Fibroblast of upper back skin (primary cell): ENCODE data around the gene GSDME.
"Not testable (repeated sequence)": the region's sequence is repeated elsewhere in the genome, so short reads cannot be mapped to it uniquely, and the experiment has no call there.

Source experiments
- DNase-seq: peaks from one replicate; pipeline ENCODE4 v3.0.0-alpha.2; 2013

The GSDME gene

DNA sequence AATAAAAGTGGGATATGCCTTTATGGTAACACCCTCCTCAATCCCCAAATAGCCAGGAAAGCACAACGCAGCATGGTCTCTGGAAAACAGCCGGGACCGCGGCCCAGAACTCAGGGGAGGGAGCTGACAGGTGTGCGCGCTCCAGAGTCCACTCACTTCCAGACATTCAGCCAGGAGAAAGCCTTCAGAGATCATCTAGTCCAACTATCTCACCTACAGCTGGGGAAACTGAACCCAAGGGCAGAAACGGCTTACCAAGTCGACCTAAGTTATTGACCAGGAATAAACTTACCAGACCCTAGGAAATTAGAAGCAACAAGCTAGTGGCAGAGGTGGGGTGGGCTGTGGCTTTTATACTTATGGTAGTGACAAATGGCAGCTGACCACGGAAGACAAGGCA, 16.4 kb downstream of the GSDME start:
- no peak for DNase-seq

DNA sequence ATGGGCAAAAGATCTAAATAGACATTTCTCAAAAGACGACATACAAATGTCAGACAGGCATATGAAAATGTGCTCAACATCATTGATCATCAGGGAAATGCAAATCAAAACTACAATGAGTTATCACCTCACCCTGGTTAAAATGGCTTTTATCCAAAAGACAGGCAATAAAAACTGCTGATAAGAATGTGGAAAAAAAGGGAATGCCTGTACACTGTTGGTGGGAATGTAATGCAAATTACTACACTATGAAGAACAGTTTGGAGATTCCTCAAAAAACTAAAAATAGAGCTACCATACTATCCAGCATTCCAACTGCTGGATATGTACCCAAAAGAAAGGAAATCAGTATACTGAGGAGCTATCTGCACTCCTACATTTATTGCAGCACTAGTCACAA, 18.0 kb downstream of the GSDME start:
- DNase-seq: peak; percentile 44

- DNase-seq: no peak
Observed at GRCh38 chr7:24738577-24738976, 18.7 kb downstream of the GSDME start.

- no peak for DNase-seq
Observed at GRCh38 chr7:24737281-24737680, 20.0 kb downstream of the GSDME start.

DNA sequence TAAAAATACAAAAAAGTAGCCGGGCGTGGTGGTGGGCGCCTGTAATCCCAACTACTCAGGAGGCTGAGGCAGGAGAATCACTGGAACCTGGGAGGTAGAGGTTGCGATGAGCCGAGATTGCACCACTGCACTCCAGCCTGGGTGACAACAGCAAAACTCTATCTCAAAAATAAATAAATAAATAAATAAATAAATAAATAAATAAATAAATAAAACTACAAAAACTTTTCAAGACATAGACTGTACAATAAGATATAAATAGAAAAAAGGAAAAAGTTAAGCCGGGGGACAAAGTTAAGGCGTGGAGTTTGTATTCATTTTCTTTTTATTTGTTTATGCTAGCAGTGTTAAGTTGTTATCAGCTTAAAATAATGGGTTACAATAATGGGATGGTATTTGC, 21.7 kb downstream of the GSDME start:
- DNase-seq: not testable (repeated sequence)

GRCh38 chr7:24734306-24734705, 23.0 kb downstream of the GSDME start:
- peak; percentile 45 for DNase-seq

- no peak for DNase-seq
Observed at GRCh38 chr7:24733414-24734060, 23.7 kb downstream of the GSDME start.

DNA sequence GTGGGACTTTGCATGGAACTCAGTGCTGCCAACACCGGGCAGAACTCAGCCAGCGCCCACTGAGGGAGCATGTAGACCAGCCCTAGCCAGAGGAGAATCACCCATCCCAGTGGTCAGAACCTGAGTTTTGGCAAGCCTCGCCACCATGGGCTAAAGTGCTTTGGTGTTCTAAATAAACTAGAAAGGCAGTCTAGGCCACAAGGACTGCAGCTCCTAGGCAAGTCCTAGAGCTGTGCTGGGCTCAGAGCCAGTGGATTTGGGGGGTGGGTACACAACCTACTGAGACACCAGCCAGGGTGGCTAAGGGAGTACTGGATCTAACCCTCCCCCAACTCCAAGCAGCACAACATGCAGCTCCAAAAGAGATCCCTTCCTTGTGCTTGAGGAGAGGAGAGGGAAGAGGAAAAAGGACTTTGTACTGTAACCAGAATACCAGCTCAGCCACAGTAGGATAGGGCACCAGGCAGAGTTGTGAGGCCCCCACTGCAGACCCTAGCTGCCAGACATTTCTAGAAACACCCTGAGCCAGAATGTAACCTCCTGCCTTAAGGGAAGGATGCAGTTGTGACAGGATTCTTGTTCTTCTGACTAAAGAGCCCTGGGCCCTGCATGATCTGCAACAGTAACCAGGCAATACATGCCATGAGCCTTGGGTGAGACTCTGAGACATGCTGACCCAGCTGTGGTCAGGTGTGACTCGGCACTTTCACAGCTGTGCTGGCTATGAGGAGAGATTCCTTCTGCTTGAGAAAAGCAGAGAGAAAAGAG, 24.4 kb downstream of the GSDME start:
- peak; percentile 84 for DNase-seq

DNA sequence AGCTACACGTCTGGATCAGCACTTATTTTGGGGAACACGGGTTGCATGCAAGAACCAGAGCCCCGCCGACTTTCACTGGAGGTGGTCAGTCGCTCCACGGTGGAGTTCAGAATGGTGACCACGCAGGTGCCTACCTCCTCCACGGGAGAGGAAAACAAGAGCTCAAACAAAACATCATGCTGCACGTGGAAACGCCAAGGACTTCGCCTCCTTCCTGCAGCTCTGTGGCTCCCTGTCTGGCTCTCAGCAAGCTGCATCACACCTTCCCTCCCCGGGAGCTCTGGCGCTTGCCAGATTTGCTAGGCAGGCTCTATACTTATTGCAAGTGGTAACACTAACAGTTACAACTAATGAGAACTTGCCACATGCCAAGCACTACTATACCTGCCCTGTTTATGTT, 26.0 kb downstream of the GSDME start:
- no peak for DNase-seq

DNA sequence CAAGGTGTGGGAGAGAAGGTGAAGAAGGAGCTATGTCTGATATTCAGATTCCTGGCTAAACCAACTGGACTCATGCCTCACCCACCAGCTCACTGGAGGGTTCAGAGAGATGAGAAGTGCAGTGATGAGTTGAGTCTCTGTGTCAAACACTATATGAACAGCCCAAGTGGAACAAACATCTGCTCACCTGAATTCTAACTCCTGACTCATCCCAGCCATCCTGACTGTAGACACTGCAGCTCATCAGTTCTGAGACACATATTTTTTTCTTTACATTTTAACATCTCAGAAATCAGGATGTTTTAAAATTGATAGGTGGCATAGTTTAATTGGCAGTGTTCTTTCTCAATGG, 27.3 kb downstream of the GSDME start:
- no peak for DNase-seq

DNA sequence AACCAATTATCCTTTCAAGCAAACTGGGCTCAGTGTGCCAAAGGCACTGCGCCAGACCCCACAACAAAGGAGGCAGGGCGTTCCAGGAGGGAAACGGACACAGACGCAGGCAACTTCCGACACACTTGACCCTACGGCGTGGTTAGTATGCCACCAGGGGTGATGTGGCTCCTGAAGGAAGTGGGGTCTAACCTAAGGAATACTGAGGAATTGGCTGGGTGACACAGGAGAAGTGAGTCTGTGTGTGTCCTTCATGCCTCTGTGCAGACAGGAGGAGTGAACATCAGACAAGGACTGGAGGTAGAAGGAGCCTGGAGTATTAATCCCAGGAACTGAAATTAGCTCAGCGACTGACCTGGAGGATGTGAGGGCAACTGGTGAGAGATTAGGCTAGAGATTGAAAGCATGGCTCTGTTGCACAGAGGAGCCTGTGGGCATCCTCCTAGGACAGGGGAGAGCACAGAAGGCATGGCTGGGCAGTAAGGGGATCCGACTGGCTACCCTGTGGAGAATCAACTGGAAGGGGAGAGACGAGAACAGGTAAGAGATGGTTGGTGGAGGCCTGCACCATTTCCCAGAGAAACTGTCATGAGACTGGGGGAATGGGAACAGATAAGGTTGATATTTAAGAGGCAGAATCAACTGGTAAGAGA, 27.8 kb downstream of the GSDME start:
- no peak for DNase-seq

DNA sequence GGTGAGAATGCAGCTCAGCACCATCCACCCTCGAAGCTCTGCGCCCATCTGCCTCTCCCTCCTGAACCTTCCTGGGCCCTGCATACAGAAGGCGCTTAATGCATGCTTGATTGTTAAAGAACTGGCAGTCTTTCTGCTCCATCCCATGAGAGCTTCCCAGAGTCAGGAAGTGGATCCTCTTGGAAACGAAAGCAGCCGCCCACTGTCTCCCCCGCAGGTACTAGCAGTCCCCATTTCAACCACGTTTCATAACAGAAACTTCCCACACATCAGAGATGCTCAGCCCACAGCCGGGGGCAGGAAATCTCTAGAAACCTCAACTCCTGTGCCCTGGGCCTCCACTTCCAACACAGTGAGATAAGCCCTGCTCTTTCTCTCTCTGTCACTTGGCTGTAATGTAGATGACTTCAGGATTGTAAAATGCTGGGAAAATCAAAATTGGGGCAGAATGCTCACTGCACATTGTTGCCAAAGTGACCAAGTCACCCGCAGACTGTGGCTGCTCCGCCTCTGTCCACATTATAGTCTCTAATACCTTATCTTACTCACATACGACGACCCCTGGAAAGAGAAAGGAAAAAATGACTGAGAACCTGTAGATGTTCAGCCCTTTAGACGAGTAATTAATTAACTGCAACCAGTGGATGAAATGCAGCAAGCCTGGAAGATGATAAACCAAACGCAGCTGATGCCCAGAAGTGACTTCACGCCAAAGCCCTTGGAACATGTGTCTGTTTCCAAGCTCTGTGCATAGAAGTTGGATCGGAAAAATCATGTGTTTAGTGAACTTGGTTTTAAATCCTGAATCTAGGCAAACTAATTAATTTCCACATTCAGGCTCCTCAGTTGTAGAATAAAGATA, 28.5 kb downstream of the GSDME start:
- DNase-seq: no peak

- no peak for DNase-seq
Observed at GRCh38 chr7:24728121-24728500, 29.2 kb downstream of the GSDME start.

GRCh38 chr7:24727154-24728120, 29.8 kb downstream of the GSDME start:
- DNase-seq: peak; percentile 21

- DNase-seq: no peak
Observed at GRCh38 chr7:24725554-24726241, 31.6 kb downstream of the GSDME start.

DNA sequence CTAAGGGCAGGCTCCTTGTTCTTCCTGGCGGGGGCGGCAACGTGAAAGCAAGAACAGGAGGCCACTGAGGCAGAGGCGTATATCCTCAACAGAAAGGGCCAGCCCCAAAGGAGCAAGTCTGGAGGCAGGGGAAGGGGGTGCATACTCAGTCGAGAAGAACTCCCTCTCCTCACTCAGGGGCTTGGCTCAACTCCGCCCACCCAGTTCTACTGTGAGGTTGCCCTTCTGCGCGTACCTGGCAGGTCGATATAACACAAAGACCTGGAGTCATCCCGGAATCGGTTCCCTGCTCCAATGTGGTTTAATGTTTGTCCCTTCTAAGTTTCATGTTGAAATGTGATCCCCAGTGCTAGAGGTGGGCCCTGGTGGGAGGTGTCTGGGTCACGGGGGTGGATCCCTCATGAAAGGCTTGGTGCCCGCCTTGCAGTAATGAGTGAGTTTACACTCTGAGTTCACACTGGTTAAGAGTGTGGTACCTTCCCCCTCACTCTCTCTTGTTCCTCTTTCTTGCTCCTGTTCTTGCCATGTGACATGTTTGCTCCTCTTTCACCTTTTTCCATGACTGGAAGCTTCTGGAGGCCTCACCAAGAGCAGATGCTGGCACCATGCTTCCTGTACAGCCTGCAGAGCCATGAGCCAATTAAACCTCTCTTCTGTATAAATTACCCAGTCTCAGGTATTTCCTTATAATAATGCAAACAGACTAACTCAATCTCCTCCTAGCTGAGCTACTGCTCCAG, 32.6 kb downstream of the GSDME start:
- DNase-seq: no peak

DNA sequence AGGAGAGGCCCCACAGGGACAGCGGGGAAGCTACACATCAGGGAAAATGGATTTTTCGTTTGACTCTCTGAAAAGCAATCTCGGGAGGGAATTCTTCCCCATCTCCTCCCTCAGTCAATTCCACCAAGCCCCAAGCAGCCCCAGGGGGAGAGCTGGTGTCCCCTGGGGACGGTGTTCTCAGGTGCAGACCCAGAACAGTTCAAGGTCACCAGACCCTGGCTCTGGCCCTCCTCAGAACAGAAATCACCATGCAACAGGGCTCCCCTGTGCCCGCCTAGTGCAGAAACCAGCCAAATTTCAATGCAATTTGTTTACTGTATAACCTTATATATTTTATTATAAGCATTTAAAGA, 34.1 kb downstream of the GSDME start:
- no peak for DNase-seq

DNA sequence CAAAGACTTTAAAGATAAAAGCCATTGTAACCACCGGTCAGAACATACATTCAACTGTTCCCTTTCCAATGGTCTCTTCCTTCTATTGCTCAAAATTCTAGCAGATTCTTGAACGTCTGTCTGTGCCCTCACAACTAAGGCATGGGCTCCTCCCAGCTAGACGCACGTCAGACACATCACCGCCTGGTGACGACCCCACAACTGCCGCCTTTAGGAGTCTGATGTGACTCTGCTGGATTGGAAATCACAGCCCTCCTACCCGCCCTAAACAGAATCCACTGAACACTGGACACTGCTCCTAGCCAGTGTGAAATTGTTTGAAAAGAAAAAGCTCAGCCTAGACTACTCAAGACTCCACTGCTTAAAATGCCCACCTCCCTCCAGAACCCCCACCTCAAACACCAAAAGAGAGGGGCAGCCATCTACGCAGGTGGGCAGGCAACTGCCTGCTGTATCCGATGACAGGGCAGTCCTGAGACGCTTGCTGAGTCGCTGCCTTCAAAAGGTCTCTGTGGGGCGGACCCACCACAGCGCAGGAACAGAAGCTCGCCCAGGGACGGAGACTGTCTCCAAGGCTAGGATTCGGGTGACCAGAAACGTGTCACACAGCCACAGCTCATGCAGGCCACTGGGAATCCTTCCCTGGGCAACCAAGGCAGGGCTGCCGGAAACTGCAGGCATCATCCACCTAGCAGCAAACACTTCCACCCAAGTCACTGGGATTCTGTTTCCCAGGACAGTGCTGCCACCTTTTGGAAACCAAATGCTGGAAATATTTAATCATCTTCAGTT, 34.7 kb downstream of the GSDME start:
- peak; percentile 61 for DNase-seq

GRCh38 chr7:24721481-24722001, 35.7 kb downstream of the GSDME start:
- DNase-seq: no peak

DNA sequence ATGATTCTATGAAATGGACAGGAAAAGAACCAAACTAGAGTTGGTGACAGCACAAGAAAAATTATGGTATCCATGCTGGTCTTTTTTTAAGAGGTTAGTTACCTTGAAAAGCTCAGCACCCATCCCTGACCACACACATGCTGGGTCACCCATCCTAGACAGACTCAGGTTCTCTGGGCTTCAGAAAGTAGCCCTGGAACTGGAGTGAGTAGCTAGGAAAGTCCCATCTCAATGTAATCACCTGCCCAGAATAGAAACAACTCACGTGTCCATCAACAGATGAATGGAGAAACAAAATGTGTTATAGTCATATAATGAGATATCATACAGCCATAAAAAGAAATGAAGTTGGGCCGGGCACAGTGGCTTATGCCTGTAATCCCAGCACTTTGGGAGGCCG, 37.0 kb downstream of the GSDME start:
- DNase-seq: no peak
